Endothelial cell of hepatic sinusoid (primary cell): Measurements from ENCODE around the gene SLC46A1.
"Not testable (repeated sequence)": the region's sequence is repeated elsewhere in the genome, so short reads cannot be mapped to it uniquely, and the experiment has no call there.

ENCODE experiments used
- in situ Hi-C: cut with HindIII; loops from 2 replicates; pipeline ENCODE4 v1.10.0; 2017; ENCODE audit warnings: low sequenced_read_pairs

The SLC46A1 gene

DNA sequence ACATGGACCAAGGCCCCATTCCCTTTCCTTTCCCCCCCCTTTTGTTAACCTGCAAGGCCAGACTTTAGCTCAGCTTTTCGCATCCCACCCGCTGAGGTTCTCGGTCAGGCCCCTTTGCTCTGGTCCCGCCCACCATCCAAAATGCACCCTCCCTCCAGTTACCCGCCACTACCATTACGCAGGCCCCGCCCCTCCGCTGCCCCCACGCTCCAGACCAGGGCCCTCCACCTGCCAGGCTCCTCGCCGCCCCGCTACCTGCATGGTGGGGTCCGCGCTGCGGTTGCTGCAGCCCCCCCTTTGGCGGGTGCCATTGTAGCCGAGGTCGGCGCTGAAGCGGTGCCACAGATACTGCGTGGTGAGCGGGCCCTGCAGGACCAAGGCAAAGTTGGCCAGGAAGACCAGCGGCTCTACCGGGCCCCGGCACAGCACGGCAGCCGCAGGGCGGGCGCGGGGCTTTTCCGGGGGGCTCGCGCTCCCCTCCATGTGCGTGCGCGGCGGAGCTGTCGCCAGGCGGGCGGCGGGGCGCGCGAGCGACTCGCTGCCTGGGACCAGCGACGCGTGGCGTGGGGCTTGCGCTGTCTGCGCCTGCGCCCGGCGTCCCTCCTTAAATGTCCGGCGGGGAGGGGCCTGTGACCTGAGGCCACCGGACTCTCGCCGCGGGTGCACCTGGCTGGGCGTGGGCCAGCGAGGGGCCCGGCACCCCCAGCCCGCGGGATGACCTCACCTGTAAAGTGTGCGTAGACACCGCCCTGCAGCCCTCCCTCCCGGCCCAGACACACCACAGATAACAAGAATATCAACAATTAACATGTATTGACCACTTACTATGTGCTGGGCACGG, at the start of gene SLC46A1:
SLC46A1 (minus strand) TSS at position 581 of the 841 bp plus-strand sequence; CDS start at position 483, 98 bp downstream.
- in situ Hi-C loops = no loop called here

GRCh38 chr17:28449859-28450258, 43.8 kb upstream of the SLC46A1 start:
- in situ Hi-C loops = loop anchor here (5.0 kb wide), 1 partner anchor 62 kb away; no protein-coding TSS in a partner anchor

DNA sequence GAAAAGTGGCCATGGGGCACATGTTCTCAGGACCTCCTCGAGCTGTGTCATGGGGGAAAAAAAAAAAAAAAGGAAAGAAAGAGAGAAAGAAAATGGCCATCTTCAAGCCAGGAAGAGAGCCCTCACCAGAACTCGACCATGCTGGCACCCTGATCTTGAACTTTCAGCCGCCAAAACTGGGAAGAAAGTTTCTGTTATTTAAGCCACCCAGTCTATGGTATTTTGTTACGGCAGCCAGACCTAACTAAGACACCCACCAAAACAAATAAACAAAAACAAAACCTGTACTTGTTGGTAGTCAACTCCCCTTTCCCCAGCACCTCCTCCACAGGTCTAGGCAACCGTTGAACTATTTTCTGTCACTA, 41.4 kb upstream of the SLC46A1 start:
- in situ Hi-C loops = no loop called here

DNA sequence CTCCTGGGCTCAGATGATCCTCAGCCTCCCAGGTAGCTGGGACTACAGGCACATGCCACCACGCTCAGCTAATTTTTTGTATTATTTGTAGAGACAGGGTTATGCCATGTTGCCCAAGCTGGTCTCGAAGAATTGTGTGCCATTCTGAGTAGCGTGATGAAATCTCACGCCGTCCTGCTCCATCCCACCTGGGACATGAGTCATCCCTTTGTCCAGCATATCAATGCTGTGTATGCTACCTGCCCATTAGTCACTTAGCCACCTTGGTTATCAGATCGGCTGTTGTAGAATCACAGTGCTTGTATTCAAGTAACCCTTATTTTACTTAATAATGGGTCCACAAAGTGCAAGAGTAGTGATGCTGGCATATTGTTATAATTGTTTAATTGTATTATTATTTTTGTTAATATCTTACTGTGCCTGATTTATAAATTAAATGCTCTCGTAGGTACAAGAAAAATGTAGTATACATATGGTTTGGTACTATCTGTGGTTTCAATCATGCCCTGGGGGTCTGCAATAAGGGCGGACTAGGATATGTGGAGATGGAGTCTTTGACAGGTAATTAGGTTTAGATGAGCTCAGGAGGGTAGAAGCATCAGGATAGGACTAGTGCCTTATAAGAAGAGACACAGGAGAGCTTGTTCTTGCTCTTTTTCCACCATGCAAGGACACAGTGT, 40.8 kb upstream of the SLC46A1 start:
- in situ Hi-C loops = no loop called here

GRCh38 chr17:28443901-28444638, 38.1 kb upstream of the SLC46A1 start:
- in situ Hi-C loops = no loop called here

DNA sequence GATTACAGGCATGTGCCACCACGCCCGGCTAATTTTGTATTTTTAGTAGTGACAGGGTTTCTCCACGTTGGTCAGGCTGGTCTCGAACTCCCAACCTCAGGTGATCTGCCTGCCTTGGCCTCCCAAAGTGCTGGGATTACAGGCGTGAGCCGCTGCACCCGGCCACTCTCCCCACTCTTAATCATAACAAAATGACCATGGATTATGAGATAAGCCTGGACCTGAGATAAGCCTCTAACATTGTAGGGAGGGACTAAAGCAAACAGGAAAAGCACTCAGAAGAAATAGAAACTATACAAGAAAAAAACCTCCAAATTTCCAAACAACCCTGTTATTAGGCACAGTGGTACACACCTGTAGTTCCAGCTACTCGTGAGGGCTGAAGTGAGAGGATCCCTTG, 28.3 kb upstream of the SLC46A1 start:
- in situ Hi-C loops = not testable (repeated sequence)

GRCh38 chr17:28433721-28434120, 27.7 kb upstream of the SLC46A1 start:
- in situ Hi-C loops = no loop called here

DNA sequence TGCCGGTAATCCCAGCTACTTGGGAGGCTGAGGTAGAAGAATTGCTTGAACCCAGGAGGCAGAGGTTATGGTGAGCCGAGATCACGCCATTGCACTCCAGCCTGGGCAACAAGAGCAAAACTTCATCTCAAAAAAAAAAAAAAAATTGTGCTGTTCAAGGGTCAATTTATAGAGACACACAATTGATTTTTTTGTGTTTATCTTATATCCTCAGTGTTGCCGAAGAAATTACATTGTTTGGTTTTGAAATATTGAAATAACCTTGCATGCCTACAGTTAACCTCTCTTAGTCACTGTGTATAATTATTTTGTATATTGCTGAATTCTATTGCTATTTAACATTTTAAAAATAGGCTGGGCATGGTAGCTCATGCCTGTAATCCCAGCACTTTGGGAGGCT, 22.0 kb upstream of the SLC46A1 start:
- in situ Hi-C loops = not testable (repeated sequence)

GRCh38 chr17:28427371-28427770, 21.4 kb upstream of the SLC46A1 start:
- in situ Hi-C loops = no loop called here

- in situ Hi-C loops = no loop called here
These were observed 20.1 kb upstream of the SLC46A1 start for GRCh38 chr17:28426081-28426519.

- in situ Hi-C loops = no loop called here
These were observed 19.2 kb upstream of the SLC46A1 start for GRCh38 chr17:28425206-28425605.

DNA sequence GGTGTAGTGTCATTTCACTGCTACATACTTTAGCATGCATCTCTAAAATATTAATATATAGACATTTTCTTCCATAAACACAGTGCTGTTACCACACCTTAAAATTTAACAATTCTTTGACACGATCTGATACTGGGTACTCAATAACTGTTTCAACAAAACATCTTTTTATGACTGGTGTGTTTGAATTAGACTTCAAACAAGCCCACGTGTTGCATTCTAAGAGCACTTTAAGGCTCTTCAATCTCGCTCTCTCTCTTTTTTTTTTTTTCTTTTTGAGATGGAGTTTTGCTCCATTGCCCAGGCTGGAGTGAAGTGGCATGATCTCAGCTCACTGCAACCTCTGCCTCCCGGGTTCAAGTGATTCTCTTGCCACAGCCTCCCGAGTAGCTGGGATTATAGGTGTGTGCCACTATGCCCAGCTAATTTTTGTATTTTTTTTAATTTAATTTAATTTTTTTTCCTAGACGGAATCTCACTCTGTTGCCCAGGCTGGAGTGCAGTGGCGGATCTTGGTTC, 15.8 kb upstream of the SLC46A1 start:
- in situ Hi-C loops = no loop called here

GRCh38 chr17:28416703-28417311, 10.8 kb upstream of the SLC46A1 start:
- in situ Hi-C loops = no loop called here

- in situ Hi-C loops = no loop called here
These were observed 9.9 kb upstream of the SLC46A1 start for GRCh38 chr17:28415886-28416285.

GRCh38 chr17:28413804-28414203, 7.8 kb upstream of the SLC46A1 start:
- in situ Hi-C loops = no loop called here

DNA sequence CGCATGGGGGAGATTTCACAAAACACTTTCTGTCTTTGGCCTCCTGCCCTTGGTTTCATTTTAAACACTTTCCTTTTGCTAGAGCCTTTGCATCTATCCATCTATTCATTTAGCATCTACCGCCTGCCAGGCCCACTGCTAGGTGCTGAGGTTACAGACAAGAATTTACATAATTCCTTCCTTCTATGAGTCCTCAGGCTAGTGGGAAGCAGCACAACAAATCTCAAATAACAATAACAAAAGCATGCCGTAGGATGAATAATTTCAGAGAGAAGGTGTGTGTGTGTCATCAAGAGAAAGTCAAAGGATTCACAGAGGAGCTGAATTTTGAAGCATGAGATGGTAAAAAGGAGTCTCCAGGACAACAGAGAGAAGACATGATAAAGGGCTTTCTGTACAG, 6.1 kb upstream of the SLC46A1 start:
- in situ Hi-C loops = no loop called here

GRCh38 chr17:28407974-28408306, 1.9 kb upstream of the SLC46A1 start:
- in situ Hi-C loops = no loop called here

DNA sequence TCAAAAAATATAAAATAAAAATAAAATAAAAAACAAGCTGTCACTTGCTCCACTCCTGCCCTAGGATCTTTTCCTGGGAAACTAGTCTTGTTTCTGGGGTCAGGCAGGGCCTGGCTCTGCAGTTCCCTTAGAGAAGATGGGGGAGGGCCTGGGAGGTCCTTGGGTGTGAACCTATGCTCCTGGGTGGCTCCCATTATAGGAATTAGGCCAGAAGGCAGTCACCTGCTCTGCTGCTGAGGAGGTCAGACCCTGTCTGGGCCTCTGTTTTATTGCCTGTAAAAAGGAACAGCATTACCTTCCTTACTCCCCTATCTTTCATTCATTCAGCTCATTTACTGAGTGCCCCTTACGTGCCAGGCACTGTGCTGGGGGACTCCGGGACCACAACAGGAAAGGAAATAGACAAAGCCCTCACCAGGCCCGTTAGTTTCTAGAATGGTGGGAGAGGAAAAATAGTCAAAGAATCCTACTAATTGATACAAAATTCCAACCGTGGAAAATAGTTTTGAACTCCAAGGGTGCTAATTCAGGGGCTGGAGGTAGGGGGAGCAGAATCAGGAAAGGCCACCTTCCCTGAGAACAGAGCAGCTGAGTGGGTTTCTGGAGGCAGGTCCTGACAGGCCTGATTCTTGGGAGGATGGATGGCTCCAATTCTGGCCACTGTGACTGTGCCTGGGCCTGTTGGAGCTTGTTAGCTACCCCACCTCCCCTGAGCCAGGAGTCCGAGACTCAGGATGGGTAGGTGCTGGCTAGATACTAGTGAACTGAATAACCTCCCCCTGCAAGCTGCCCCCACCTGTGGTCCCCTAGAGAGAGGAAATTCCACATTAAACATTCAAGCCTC, 1.3 kb upstream of the SLC46A1 start:
- in situ Hi-C loops = no loop called here

DNA sequence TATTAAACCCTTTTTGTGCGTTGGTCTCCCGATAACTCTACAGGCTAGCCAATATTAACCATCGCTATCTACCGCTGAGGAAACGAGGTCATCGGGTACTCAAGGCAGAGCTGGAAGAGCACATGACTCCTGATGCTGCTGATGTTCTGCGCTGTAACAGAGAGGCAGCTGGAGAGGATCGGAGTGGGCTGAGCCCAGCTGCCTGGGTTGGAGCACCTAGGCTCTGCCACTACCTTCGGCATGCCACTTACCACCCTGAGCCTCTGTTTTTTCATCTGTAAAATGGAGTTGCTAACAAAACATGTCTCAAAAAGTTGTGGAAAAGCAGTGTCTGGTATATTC, 432 bp upstream of the SLC46A1 start:
- in situ Hi-C loops = no loop called here
